Measurements from ENCODE around the gene C1orf94. TPM values are rescaled to one million over a fixed set of nuclear protein-coding genes. Genes with fewer than 3 reads are reported as not detected.

The C1orf94 gene
- total and polyA plus RNA-seq, 2 of the 4 experiments (the other 2 are of a cell fraction) = not detected

GRCh38 chr1:34176830-34177603 lies at the start of gene C1orf94 (continued):
- no peak for TF ChIP-seq MXI1 (IDR thresholded peaks at IDR 0.05; ENCODE audit: borderline replicate concordance, low read depth, low read length)
- TF ChIP-seq SMC3 (IDR thresholded peaks at IDR 0.05; ENCODE audit: low read depth, low read length) = no peak

GRCh38 chr1:34127006-34128000 lies 49.4 kb upstream of the C1orf94 start:
- Histone ChIP-seq H2AFZ (replicated peaks; ENCODE audit: low read length, poor library complexity) (no peak overlapping the region), H4K5ac (ENCODE audit: low read depth, low read length) (no peak overlapping the region), H3K79me1 (ENCODE audit: low read depth in 1 of 2, low read length in 2 of 2) (no peaks in the 10 kb centered on the region), H3K27ac (ENCODE audit: insufficient read depth, low read length) (no peak overlapping the region), H3K9ac (ENCODE audit: low read depth, low read length) (no peak overlapping the region), H3K27me3 (ENCODE audit: control insufficient read depth, insufficient read depth, low read length) (no peaks in the 10 kb centered on the region), H2BK20ac (ENCODE audit: low read depth, low read length) (no peak overlapping the region), H4K91ac (ENCODE audit: insufficient read depth, low read depth, low read length) (no peak overlapping the region), H3K56ac (ENCODE audit: extremely low read depth, insufficient read depth, low read length) (no peak overlapping the region), H3K4me3 (ENCODE audit: insufficient read depth, low read depth, low read length) (no peak overlapping the region), H3K14ac (replicated peaks; ENCODE audit: low read depth, low read length) (no peak overlapping the region), H2BK15ac (ENCODE audit: low read depth, low read length) (no peak overlapping the region), H3K23ac (ENCODE audit: low read depth, low read length) (no peak overlapping the region), H3K9me3 (ENCODE audit: control insufficient read depth, insufficient read depth, low read length) (peaks cover 33% of the 10 kb centered on the region), H2AK5ac (ENCODE audit: low read depth, low read length) (no peak overlapping the region), H2BK5ac (ENCODE audit: low read depth, low read length, poor library complexity, severe bottlenecking) (no peak overlapping the region), H3K4me2 (ENCODE audit: low read depth, low read length) (no peak overlapping the region), H4K20me1 (ENCODE audit: insufficient read depth, low read length) (no peaks in the 10 kb centered on the region), H3K4me1 (ENCODE audit: control insufficient read depth, insufficient read depth, low read length) (no peaks in the 10 kb centered on the region), H3K9me1 (ENCODE audit: insufficient read depth, low read length) (no peaks in the 10 kb centered on the region), H3K36me3 (ENCODE audit: control insufficient read depth, insufficient read depth, low read length) (no peaks in the 10 kb centered on the region), H2AK9ac (replicated peaks; ENCODE audit: low read depth, low read length, poor library complexity) (no peak overlapping the region), H3K4ac (ENCODE audit: low read depth, low read length) (no peak overlapping the region), H3K18ac (ENCODE audit: low read depth, low read length) (no peak overlapping the region), H2BK120ac (ENCODE audit: low read depth, low read length) (no peak overlapping the region), H4K8ac (ENCODE audit: low read depth in 2 of 2, low read length in 2 of 2) (no peak overlapping the region)
- WGBS, 2 experiments (ENCODE audit: extremely low coverage in 2 of 2, insufficient read length in 1 of 2) = 17% methylated on average over 1 of the region's 15 CpGs; no CpG with 5 or more reads in 1 of the 2 experiments
- DNase-seq (no peak), ATAC-seq (ENCODE audit: low read depth) (no peak)
- dilution Hi-C loops (cut with HindIII; ENCODE audit: low sequenced_read_pairs, unreplicated experiment) (no loop called here), in situ Hi-C loops (cut with MboI; ENCODE audit: low sequenced_read_pairs) (no loop called here), intact Hi-C loops (cut with micrococcal nuclease) (no loop called here)
- CTCF ChIA-PET = no interaction called here
- POLR2A ChIA-PET (ENCODE audit: unreplicated experiment) = no interaction called here
- no TSS peak for BruUV-seq (replicated peaks)
- TF ChIP-seq RFX5 (IDR thresholded peaks at IDR 0.05; ENCODE audit: low read depth, low read length) (no peak), SMC3 (IDR thresholded peaks at IDR 0.05; ENCODE audit: low read depth, low read length) (no peak), RAD21 (IDR thresholded peaks at IDR 0.05; ENCODE audit: low read length) (no peak)
